ENCODE results near the gene HSDL1. TPM values are rescaled to one million over a fixed set of nuclear protein-coding genes. Genes with fewer than 3 reads are reported as not detected.
"Not testable (repeated sequence)": the region's sequence is repeated elsewhere in the genome, so short reads cannot be mapped to it uniquely, and the experiment has no call there.

HSDL1 gene
- total RNA-seq, 1 experiment from 2014 or later, result 55.2 TPM

DNA sequence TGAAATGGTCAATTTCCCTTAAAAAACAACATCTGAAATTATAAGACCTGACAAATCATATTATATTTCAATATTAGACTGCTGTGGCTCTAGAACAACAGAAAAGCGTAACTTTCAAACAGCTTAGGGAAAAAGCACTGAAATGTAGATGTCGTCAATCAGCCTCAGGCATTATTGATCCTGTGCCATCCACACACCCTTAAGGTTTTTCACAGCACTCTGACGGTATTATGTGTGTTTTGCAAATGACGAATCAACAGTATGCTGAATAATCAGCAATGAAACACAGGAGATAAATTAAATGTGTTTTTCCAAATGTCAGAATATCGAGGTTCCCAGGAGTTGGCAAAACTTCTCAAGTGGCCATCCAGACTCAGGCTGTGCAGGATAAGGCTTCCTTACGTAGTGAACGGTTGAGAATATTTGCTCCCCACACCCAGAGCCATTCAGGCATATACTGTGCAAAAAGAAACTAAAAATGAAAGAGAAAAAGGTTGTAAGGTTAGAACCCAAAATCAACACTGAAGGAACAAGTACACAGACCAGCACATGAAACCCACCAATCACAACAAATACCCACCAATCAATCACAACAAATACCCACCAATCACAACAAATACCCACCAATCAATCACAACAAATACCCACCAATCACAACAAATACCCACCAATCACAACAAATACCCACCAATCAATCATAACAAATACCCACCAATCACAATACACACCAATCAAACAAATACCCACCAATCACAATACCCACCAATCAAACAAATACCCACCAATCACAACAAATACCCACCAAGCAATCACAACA lies 20.5 kb downstream of the HSDL1 start:
- H3K9ac ChIP-seq (ENCODE audit: low read length), result no peak overlapping the region
- H3K79me2 ChIP-seq (ENCODE audit: low read length), result peaks cover 20% of the 10 kb centered on the region
- no peaks in the 10 kb centered on the region for H3K27me3 ChIP-seq (ENCODE audit: low read length)
- H3K27ac ChIP-seq (ENCODE audit: low read length), result no peak overlapping the region
- no peaks in the 10 kb centered on the region for H4K20me1 ChIP-seq (ENCODE audit: insufficient read depth, low read depth, low read length)
- H3K36me3 ChIP-seq (ENCODE audit: insufficient read depth, low read length), result peaks cover 37% of the 10 kb centered on the region
- no peaks in the 10 kb centered on the region for H3K9me2 ChIP-seq (replicated peaks; ENCODE audit: insufficient read depth, low read length)
- H2AFZ ChIP-seq (ENCODE audit: low read length), result no peak overlapping the region
- H3K4me3 ChIP-seq (ENCODE audit: low read length), result no peak overlapping the region
- H3K4me2 ChIP-seq (ENCODE audit: low read depth, low read length, poor library complexity, severe bottlenecking), result no peak overlapping the region
- DNase-seq, result no peak
- no peaks in the 10 kb centered on the region for H3K4me1 ChIP-seq (ENCODE audit: low read length)
- H3K9me3 ChIP-seq (ENCODE audit: low read length), result no peaks in the 10 kb centered on the region

DNA sequence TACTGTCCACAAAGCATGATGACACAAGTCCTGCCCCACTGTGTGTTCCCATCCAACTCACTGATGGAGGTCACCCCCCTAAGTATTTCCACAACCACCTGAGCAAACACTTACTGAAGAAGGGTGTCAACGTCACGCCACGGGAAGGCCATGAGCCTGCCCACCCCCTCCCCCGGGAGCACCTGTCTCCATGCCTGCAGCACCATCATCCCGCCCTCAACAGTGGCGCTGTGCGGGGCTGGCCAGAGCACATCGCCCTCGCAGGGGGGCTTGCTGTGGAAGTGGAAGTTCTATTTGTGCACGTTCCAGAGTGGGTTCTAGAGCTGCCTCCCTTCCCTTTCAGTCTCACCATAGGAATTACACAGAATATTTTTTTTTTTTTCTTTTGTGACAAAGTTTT lies 24.0 kb downstream of the HSDL1 start:
- H3K4me2 ChIP-seq (ENCODE audit: low read depth, low read length, poor library complexity, severe bottlenecking), result no peak overlapping the region

DNA sequence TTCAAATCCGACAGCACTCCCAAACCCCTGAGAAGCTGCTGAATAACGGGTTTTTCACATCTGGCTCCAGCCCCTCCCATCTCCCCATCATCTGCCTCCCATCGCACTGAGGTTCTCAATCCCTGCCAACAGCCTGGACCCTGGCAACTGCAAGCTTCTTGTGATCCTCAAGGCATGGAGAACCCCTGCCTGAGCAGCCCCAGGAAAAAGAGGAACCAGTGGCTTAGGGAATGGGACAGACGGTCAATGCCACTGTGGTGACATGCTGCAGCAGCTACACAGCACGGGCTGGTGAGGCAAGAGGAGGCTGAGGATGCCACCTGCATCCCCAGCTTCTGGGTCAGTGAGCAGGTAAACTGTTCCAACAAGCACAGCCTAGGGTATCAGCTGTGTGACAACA lies 25.0 kb downstream of the HSDL1 start:
- H2AFZ ChIP-seq (ENCODE audit: low read length), result no peak overlapping the region
- no peak overlapping the region for H3K27ac ChIP-seq (ENCODE audit: low read length)
- H3K4me3 ChIP-seq (ENCODE audit: low read length), result no peak overlapping the region
- H3K9ac ChIP-seq (ENCODE audit: low read length), result no peak overlapping the region
- H3K36me3 ChIP-seq (ENCODE audit: insufficient read depth, low read length), result peaks cover 21% of the 10 kb centered on the region; the same call in 1 of the 2 replicates
- no peak for DNase-seq
- H3K9me2 ChIP-seq (replicated peaks; ENCODE audit: insufficient read depth, low read length), result no peaks in the 10 kb centered on the region
- no peaks in the 10 kb centered on the region for H3K9me3 ChIP-seq (ENCODE audit: low read length)
- peaks cover 23% of the 10 kb centered on the region for H3K79me2 ChIP-seq (ENCODE audit: low read length)
- peaks cover 16% of the 10 kb centered on the region for H3K4me1 ChIP-seq (ENCODE audit: low read length)
- no peak overlapping the region for H3K4me2 ChIP-seq (ENCODE audit: low read depth, low read length, poor library complexity, severe bottlenecking)
- 0 out of 2 replicates have a peak, but pooled peaks cover 4% of the 10 kb centered on the region for H4K20me1 ChIP-seq (ENCODE audit: insufficient read depth, low read depth, low read length)
- no peaks in the 10 kb centered on the region for H3K27me3 ChIP-seq (ENCODE audit: low read length)

More for the DNA sequence above, 24.0 kb downstream of the HSDL1 start:
- no peaks in the 10 kb centered on the region for H4K20me1 ChIP-seq (ENCODE audit: insufficient read depth, low read depth, low read length)
- peaks cover 21% of the 10 kb centered on the region; the same call in 1 of the 2 replicates for H3K36me3 ChIP-seq (ENCODE audit: insufficient read depth, low read length)
- peaks cover 17% of the 10 kb centered on the region for H3K79me2 ChIP-seq (ENCODE audit: low read length)
- DNase-seq, result no peak
- no peak overlapping the region for H3K27ac ChIP-seq (ENCODE audit: low read length)
- no peak overlapping the region for H3K9ac ChIP-seq (ENCODE audit: low read length)
- no peaks in the 10 kb centered on the region for H3K27me3 ChIP-seq (ENCODE audit: low read length)
- H3K9me3 ChIP-seq (ENCODE audit: low read length), result no peaks in the 10 kb centered on the region
- peaks cover 10% of the 10 kb centered on the region for H3K4me1 ChIP-seq (ENCODE audit: low read length)
- H2AFZ ChIP-seq (ENCODE audit: low read length), result no peak overlapping the region
- H3K4me3 ChIP-seq (ENCODE audit: low read length), result no peak overlapping the region
- H3K9me2 ChIP-seq (replicated peaks; ENCODE audit: insufficient read depth, low read length), result no peaks in the 10 kb centered on the region

DNA sequence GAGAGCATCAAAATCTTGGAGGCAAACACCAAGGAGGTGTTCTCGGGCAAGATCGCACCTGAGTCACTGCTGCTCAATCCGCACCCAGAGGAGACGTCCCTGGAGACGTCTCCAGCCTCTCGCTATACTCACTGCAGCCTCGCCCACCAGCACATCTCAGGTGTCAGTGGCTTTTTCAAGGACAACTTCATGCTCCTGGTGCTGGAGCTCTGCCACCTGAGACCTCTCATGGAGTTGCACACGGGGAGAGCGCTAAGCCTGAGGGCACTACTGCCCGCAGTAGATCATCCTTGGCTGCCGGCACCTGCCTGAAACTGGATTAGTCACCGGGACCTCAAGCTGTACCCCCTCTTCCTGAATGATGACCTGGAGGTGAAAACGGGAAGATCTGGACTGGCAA lies 25.6 kb downstream of the HSDL1 start:
- Histone ChIP-seq H3K79me2 (ENCODE audit: low read length) (peaks cover 27% of the 10 kb centered on the region), H4K20me1 (ENCODE audit: insufficient read depth, low read depth, low read length) (0 out of 2 replicates have a peak, but pooled peaks cover 4% of the 10 kb centered on the region), H2AFZ (ENCODE audit: low read length) (no peak overlapping the region), H3K9ac (ENCODE audit: low read length) (no peak overlapping the region), H3K9me3 (ENCODE audit: low read length) (no peaks in the 10 kb centered on the region), H3K4me1 (ENCODE audit: low read length) (peaks cover 19% of the 10 kb centered on the region), H3K27me3 (ENCODE audit: low read length) (no peaks in the 10 kb centered on the region), H3K4me2 (ENCODE audit: low read depth, low read length, poor library complexity, severe bottlenecking) (no peak overlapping the region), H3K27ac (ENCODE audit: low read length) (no peak overlapping the region), H3K4me3 (ENCODE audit: low read length) (no peak overlapping the region), H3K36me3 (ENCODE audit: insufficient read depth, low read length) (peaks cover 17% of the 10 kb centered on the region; the same call in 1 of the 2 replicates), H3K9me2 (replicated peaks; ENCODE audit: insufficient read depth, low read length) (no peaks in the 10 kb centered on the region)
- DNase-seq, result no peak

DNA sequence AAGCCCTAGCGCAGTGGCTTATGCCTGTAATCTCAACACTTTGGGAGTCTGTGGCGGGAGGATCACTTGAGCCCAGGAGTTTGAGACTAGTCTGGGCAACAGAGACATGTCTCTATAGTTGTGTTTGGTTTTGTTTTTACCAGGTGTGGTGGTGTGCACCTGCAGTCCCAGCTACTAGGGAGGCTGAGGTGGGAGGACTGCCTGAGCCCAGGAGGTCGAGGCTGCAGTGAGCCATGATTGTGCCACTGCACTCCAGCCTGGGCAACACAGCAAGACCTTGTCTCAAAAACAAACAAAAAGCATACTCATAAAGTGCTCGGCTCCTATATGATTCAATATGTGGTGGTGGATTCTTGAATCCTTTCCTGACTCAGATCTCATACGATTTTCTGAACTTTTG lies 26.7 kb downstream of the HSDL1 start:
- Histone ChIP-seq H3K4me2 (ENCODE audit: low read depth, low read length, poor library complexity, severe bottlenecking) (peak overlapping the region; percentile 89), H3K79me2 (ENCODE audit: low read length) (peaks cover 32% of the 10 kb centered on the region), H3K9ac (ENCODE audit: low read length) (peak overlapping the region; percentile 98; the same call in 1 of the 2 replicates), H3K4me3 (ENCODE audit: low read length) (peak overlapping the region; percentile 91; the same call in 1 of the 2 replicates), H3K4me1 (ENCODE audit: low read length) (peaks cover 20% of the 10 kb centered on the region)
- DNase-seq; H3K27me3 ChIP-seq (ENCODE audit: low read length); H3K9me2 ChIP-seq (replicated peaks; ENCODE audit: insufficient read depth, low read length); H4K20me1 ChIP-seq (ENCODE audit: insufficient read depth, low read depth, low read length); H3K9me3 ChIP-seq (ENCODE audit: low read length); H3K27ac ChIP-seq (ENCODE audit: low read length); H3K36me3 ChIP-seq (ENCODE audit: insufficient read depth, low read length); H2AFZ ChIP-seq (ENCODE audit: low read length): not testable (repeated sequence)

DNA sequence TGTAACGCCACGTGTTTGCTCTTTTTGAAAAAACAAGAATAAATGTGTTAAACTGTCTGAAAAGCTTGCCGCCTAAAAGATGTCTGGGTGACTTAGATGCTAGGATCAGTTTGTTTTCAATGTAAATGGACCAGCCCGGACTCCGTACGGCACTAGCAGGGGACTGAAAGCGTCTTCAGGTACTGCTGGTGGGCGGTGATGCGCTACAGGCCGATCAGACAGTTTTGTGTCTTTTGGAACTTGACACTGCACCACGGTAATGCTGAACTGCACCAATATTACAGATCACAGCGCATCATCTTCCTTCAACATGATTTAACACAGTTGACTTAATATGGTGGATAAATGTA lies 27.5 kb downstream of the HSDL1 start:
- Histone ChIP-seq H3K4me2 (ENCODE audit: low read depth, low read length, poor library complexity, severe bottlenecking) (peak overlapping the region; percentile 89), H3K9me3 (ENCODE audit: low read length) (no peaks in the 10 kb centered on the region), H3K36me3 (ENCODE audit: insufficient read depth, low read length) (no peaks in the 10 kb centered on the region; the same call in 1 of the 2 replicates), H3K27ac (ENCODE audit: low read length) (peak overlapping the region; percentile 82), H2AFZ (ENCODE audit: low read length) (peak overlapping the region; percentile 17; the same call in 1 of the 2 replicates), H3K4me3 (ENCODE audit: low read length) (peak overlapping the region; percentile 91), H3K79me2 (ENCODE audit: low read length) (peaks cover 39% of the 10 kb centered on the region), H3K27me3 (ENCODE audit: low read length) (no peaks in the 10 kb centered on the region), H3K9me2 (replicated peaks; ENCODE audit: insufficient read depth, low read length) (no peaks in the 10 kb centered on the region), H3K4me1 (ENCODE audit: low read length) (peaks cover 23% of the 10 kb centered on the region), H3K9ac (ENCODE audit: low read length) (peak overlapping the region; percentile 98), H4K20me1 (ENCODE audit: insufficient read depth, low read depth, low read length) (0 out of 2 replicates have a peak, but pooled peaks cover 4% of the 10 kb centered on the region)
- no peak for DNase-seq

DNA sequence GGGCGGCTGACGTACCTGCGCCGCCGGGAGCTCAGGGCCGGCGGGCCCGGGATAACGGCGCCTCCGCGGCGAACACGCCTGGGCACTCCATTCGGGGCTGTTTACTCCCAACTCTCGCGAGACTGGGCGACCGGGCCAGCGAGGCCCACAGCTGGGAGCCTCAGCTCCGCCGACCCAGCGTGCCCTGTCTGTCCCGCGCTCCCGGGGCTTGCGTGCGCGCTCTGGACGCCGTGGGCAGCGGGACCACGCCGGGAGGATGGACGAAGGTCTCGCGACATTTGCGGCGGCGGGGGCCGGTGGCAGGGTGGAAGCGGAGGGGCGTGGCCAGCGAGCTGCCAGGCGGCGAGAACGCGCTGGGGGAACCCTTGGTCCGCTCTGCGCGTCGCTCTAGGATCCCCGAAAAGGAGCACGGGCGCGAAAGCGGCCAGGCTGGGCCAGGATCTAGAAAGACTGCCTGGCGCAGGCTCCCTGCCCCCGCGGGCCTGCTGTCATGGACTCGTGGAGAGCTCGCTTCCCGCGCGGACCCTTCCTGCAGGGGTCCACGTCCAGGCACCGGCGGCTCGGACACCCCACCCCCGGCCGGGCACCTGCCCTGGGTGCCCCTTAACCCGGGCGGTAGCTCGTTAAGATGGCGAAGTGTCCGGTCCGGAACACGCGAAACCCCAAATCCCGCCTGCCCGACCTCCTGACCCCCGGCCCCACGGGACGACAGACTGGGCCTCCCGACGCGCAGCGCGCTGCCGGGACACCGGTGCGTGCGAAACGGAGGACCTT lies 28.1 kb downstream of the HSDL1 start, which contains the start of gene MBTPS1:
Gene MBTPS1 (minus strand): TSS at position 223 of the 774 bp plus-strand sequence. CDS start 15,159 bp downstream, outside the sequence.
- Histone ChIP-seq H3K27ac (ENCODE audit: low read length) (peak within 1 kb of the TSS; percentile 82), H3K36me3 (ENCODE audit: insufficient read depth, low read length) (no peaks in the 10 kb centered on the region; the same call in 1 of the 2 replicates), H3K4me3 (ENCODE audit: low read length) (peak within 1 kb of the TSS; percentile 91), H3K27me3 (ENCODE audit: low read length) (no peaks in the 10 kb centered on the region), H3K9me2 (replicated peaks; ENCODE audit: insufficient read depth, low read length) (no peaks in the 10 kb centered on the region), H3K9ac (ENCODE audit: low read length) (peak within 1 kb of the TSS; percentile 98), H3K9me3 (ENCODE audit: low read length) (no peaks in the 10 kb centered on the region), H3K4me1 (ENCODE audit: low read length) (peaks cover 23% of the 10 kb centered on the region), H3K4me2 (ENCODE audit: low read depth, low read length, poor library complexity, severe bottlenecking) (peak within 1 kb of the TSS; percentile 89), H4K20me1 (ENCODE audit: insufficient read depth, low read depth, low read length) (0 out of 2 replicates have a peak, but pooled peaks cover 4% of the 10 kb centered on the region), H2AFZ (ENCODE audit: low read length) (peak within 1 kb of the TSS; percentile 61; the same call in 1 of the 2 replicates), H3K79me2 (ENCODE audit: low read length) (peaks cover 45% of the 10 kb centered on the region)
- DNase-seq, result peak; percentile 99

All from Karpas-422 (cell line).